H9 (cell line): ENCODE results near the gene ERP27. TPM values are rescaled to one million over a fixed set of nuclear protein-coding genes. Genes with fewer than 3 reads are reported as not detected.

Source experiments
- DNase-seq: peaks from one replicate; pipeline ENCODE4 v3.0.0-alpha.2; 2017
- H2AFZ ChIP-seq: one replicate; pipeline ENCODE4 v1.6.1; 2013; ENCODE audit warnings: mild to moderate bottlenecking, low read length, control low read depth, moderate library complexity
- H2AK5ac ChIP-seq: 2 replicates; pipeline ENCODE4 v1.6.1; 2013; ENCODE audit warnings: low read length, control low read depth, mixed read lengths; ENCODE audit not compliant: insufficient read length
- H2BK120ac ChIP-seq: one replicate; pipeline ENCODE4 v1.6.1; 2013; ENCODE audit warnings: low read depth, mild to moderate bottlenecking, low read length, control low read depth, inconsistent platforms; ENCODE audit not compliant: poor library complexity, severe bottlenecking
- H2BK12ac ChIP-seq: 2 replicates; pipeline ENCODE4 v1.6.1; 2013; ENCODE audit warnings: low read length, control low read depth, mixed read lengths, low read depth; ENCODE audit not compliant: insufficient read length
- H2BK15ac ChIP-seq: 2 replicates; pipeline ENCODE4 v1.6.1; 2013; ENCODE audit warnings: low read depth, low read length, control low read depth
- H2BK20ac ChIP-seq: one replicate; pipeline ENCODE4 v1.6.1; 2013; ENCODE audit warnings: low read depth, mild to moderate bottlenecking, low read length, control low read depth, inconsistent platforms; ENCODE audit not compliant: poor library complexity, severe bottlenecking
- H2BK5ac ChIP-seq: 2 replicates; pipeline ENCODE4 v1.6.1; 2013; ENCODE audit warnings: low read length, control low read depth, mixed read lengths; ENCODE audit not compliant: insufficient read length
- H3K14ac ChIP-seq: 2 replicates; pipeline ENCODE4 v1.6.1; 2013; ENCODE audit warnings: low read length, control low read depth; ENCODE audit not compliant: insufficient read depth
- H3K18ac ChIP-seq: 2 replicates; pipeline ENCODE4 v1.6.1; 2013; ENCODE audit warnings: low read depth, mild to moderate bottlenecking, mixed read lengths, low read length, control low read depth; ENCODE audit not compliant: insufficient read length
- H3K23ac ChIP-seq: 2 replicates; pipeline ENCODE4 v1.6.1; 2013; ENCODE audit warnings: low read length, control low read depth, mixed read lengths, low read depth; ENCODE audit not compliant: insufficient read length
- H3K23me2 ChIP-seq: 2 replicates; pipeline ENCODE4 v1.6.1; 2013; ENCODE audit warnings: low read depth, mild to moderate bottlenecking, mixed read lengths, low read length, control low read depth; ENCODE audit not compliant: insufficient read length, poor library complexity, severe bottlenecking
- H3K27ac ChIP-seq: 2 replicates; pipeline ENCODE4 v1.5.1; 2013; ENCODE audit warnings: low read length, control low read depth, mixed read lengths, low read depth; ENCODE audit not compliant: insufficient read length
- H3K27me3 ChIP-seq: 2 replicates; pipeline ENCODE4 v1.6.1; 2013; ENCODE audit warnings: low read length, control low read depth, inconsistent platforms; ENCODE audit not compliant: insufficient read depth
- H3K4ac ChIP-seq: 2 replicates; pipeline ENCODE4 v1.6.1; 2013; ENCODE audit warnings: low read depth, mild to moderate bottlenecking, control low read depth, inconsistent platforms, low read length, moderate library complexity
- H3K4me1 ChIP-seq: 2 replicates; pipeline ENCODE4 v1.6.1; 2013; ENCODE audit warnings: low read length, control low read depth, inconsistent platforms; ENCODE audit not compliant: insufficient read depth
- H3K4me2 ChIP-seq: 2 replicates; pipeline ENCODE4 v1.6.1; 2013; ENCODE audit warnings: low read length, control low read depth, mixed read lengths; ENCODE audit not compliant: insufficient read length, insufficient read depth
- H3K56ac ChIP-seq: 2 replicates; pipeline ENCODE4 v1.6.1; 2013; ENCODE audit warnings: low read depth, mild to moderate bottlenecking, mixed read lengths, low read length, control low read depth; ENCODE audit not compliant: insufficient read length
- H3K79me1 ChIP-seq: 2 replicates; pipeline ENCODE4 v1.6.1; 2013; ENCODE audit warnings: low read depth, mild to moderate bottlenecking, moderate library complexity, low read length, control low read depth, inconsistent platforms; ENCODE audit not compliant: insufficient read depth, poor library complexity, severe bottlenecking
- H3K79me2 ChIP-seq: 2 replicates; pipeline ENCODE4 v1.6.1; 2013; ENCODE audit warnings: low read length, control low read depth, inconsistent platforms; ENCODE audit not compliant: insufficient read depth
- H3K9ac ChIP-seq: 2 replicates; pipeline ENCODE4 v1.6.1; 2013; ENCODE audit warnings: low read length, control low read depth, mixed read lengths; ENCODE audit not compliant: insufficient read length; ENCODE audit errors: extremely low read depth
- H3K9me3 ChIP-seq: one replicate; pipeline ENCODE4 v1.6.1; 2013; ENCODE audit warnings: low read depth, low read length, inconsistent platforms; ENCODE audit not compliant: control insufficient read depth
- H3T11ph ChIP-seq: one replicate; pipeline ENCODE4 v1.6.1; 2013; ENCODE audit warnings: mild to moderate bottlenecking, low read length, control low read depth, inconsistent platforms
- H4K20me1 ChIP-seq: one replicate; pipeline ENCODE4 v1.6.1; 2013; ENCODE audit not compliant: control insufficient read depth, insufficient read length, insufficient read depth
- H4K5ac ChIP-seq: 2 replicates; pipeline ENCODE4 v1.6.1; 2013; ENCODE audit warnings: low read depth, mild to moderate bottlenecking, mixed read lengths, low read length, control low read depth; ENCODE audit not compliant: insufficient read length
- H4K8ac ChIP-seq: replicated peaks from 2 replicates; pipeline ENCODE4 v1.6.1; 2013; ENCODE audit warnings: low read length, control low read depth, mixed read lengths, low read depth; ENCODE audit not compliant: insufficient read length
- H4K91ac ChIP-seq: 2 replicates; pipeline ENCODE4 v1.6.1; 2013; ENCODE audit warnings: low read depth, mild to moderate bottlenecking, moderate library complexity, mixed read lengths, low read length, control low read depth; ENCODE audit not compliant: insufficient read length
- H3K27ac Mint-ChIP-seq, 3 experiments: 2 replicates in 2 of 3; 3 replicates in 1 of 3; pipeline ENCODE4 v1.8.0; 2020 to 2021; ENCODE audit warnings: mixed read lengths in 3 of 3, mild to moderate bottlenecking in 1 of 3, moderate library complexity in 1 of 3
- H3K27me3 Mint-ChIP-seq: 2 replicates; pipeline ENCODE4 v1.8.0; 2021; ENCODE audit warnings: low read depth, mild to moderate bottlenecking, moderate library complexity, mixed read lengths
- H3K36me3 Mint-ChIP-seq, 3 experiments: 2 replicates in 2 of 3; 3 replicates in 1 of 3; pipeline ENCODE4 v1.8.0; 2020 to 2021; ENCODE audit warnings: low read depth in 3 of 3, mixed read lengths in 3 of 3; ENCODE audit not compliant: insufficient read depth in 1 of 3
- H3K4me1 Mint-ChIP-seq, 2 experiments: 2 replicates each; pipeline ENCODE4 v1.8.0; 2020; ENCODE audit warnings: mixed read lengths in 2 of 2
- H3K4me3 Mint-ChIP-seq, 2 experiments: 2 replicates in 1 of 2; 3 replicates in 1 of 2; pipeline ENCODE4 v1.8.0; 2020 to 2021; ENCODE audit warnings: mild to moderate bottlenecking in 2 of 2, mixed read lengths in 2 of 2, moderate library complexity in 1 of 2
- H3K9me3 Mint-ChIP-seq, 2 experiments: 2 replicates in 1 of 2; 3 replicates in 1 of 2; pipeline ENCODE4 v1.8.0; 2020; ENCODE audit warnings: mild to moderate bottlenecking in 2 of 2, mixed read lengths in 2 of 2, moderate library complexity in 1 of 2
- WGBS: extraction: QIAGEN DNeasy Blood & Tissue Kit; methylation state at CpG from one replicate; pipeline ENCODE4 v1.1.7; 2013; ENCODE audit warnings: missing lambda C conversion rate, low lambda C conversion rate, mixed read lengths; ENCODE audit not compliant: insufficient read length; ENCODE audit errors: extremely low coverage; 5-methylcytosine and 5-hydroxymethylcytosine counted together
- total RNA-seq: library from RNA; stranded (reverse); gene quantifications from 2 replicates; pipeline ENCODE4 v1.2.1, GENCODE V29; 2021
- TF ChIP-seq, protein P1 (sequence below): fragments of 200-600 bp; sonication (generic); conservative IDR thresholded peaks from 3 replicates; pipeline ENCODE4 v1.8.0; 2021; ENCODE audit warnings: antibody characterized with exemption, mild to moderate bottlenecking

ERP27 gene
- total RNA-seq, 1 experiment from 2014 or later: not detected

DNA sequence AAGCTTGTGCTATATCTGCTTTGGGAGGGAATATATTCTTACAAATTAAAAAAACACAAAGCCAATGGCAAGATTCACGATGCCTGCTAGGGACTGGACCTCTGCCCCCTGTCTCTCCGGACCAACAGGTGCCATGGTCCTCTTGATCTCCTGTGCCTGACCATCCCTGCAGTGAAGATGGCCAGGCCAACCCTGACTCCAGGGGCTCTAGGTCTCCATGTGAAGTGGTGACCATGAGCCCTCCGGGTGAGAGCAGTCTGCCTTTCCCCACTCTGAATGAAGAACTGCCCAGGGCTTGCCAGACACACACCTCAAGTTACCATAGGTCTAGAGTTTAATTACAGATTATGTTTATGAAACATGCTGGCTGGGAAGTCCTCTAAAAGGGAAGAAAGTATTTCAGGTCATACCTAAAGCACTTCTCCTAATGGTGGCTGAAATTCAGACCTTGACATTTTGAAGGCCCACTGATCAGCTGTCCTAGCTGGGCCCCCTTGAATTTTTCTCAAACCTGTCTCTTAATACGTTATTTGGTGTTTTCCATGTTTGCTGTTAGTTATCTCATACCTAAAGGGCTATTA is 21.7 kb upstream of the ERP27 start:
- H3K36me3 Mint-ChIP-seq: no peaks in the 10 kb centered on the region
- Histone ChIP-seq H3K4me2 (no peak overlapping the region), H3K27me3 (no peaks in the 10 kb centered on the region), H3K18ac (no peak overlapping the region), H2BK12ac (no peak overlapping the region), H3K4me1 (peaks cover 8% of the 10 kb centered on the region), H4K20me1 (no peaks in the 10 kb centered on the region), H2AK5ac (no peak overlapping the region), H2BK20ac (no peak overlapping the region), H3K79me1 (no peaks in the 10 kb centered on the region), H3K4ac (no peak overlapping the region), H2BK15ac (no peak overlapping the region), H3T11ph (no peak overlapping the region), H3K27ac (no peak overlapping the region), H4K5ac (no peak overlapping the region), H4K8ac (no peak overlapping the region), H3K56ac (no peak overlapping the region), H3K23ac (no peak overlapping the region), H3K14ac (no peak overlapping the region; the same call in 1 of the 2 replicates), H2AFZ (no peak overlapping the region), H2BK120ac (no peak overlapping the region), H3K9me3 (no peaks in the 10 kb centered on the region), H3K79me2 (no peaks in the 10 kb centered on the region), H2BK5ac (no peak overlapping the region), H3K9ac (no peak overlapping the region), H4K91ac (no peak overlapping the region), H3K23me2 (no peaks in the 10 kb centered on the region)
- no peak overlapping the region for H3K4me3 Mint-ChIP-seq
- DNase-seq: no peak
- H3K27me3 Mint-ChIP-seq: no peaks in the 10 kb centered on the region
- no peaks in the 10 kb centered on the region for H3K9me3 Mint-ChIP-seq
- H3K4me1 Mint-ChIP-seq: peaks cover 12 to 13% of the 10 kb centered on the region in 2 experiments
- TF ChIP-seq, protein P1, sequence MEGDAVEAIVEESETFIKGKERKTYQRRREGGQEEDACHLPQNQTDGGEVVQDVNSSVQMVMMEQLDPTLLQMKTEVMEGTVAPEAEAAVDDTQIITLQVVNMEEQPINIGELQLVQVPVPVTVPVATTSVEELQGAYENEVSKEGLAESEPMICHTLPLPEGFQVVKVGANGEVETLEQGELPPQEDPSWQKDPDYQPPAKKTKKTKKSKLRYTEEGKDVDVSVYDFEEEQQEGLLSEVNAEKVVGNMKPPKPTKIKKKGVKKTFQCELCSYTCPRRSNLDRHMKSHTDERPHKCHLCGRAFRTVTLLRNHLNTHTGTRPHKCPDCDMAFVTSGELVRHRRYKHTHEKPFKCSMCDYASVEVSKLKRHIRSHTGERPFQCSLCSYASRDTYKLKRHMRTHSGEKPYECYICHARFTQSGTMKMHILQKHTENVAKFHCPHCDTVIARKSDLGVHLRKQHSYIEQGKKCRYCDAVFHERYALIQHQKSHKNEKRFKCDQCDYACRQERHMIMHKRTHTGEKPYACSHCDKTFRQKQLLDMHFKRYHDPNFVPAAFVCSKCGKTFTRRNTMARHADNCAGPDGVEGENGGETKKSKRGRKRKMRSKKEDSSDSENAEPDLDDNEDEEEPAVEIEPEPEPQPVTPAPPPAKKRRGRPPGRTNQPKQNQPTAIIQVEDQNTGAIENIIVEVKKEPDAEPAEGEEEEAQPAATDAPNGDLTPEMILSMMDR: no peak
- no peak overlapping the region for H3K27ac Mint-ChIP-seq
- whole genome bisulfite sequencing: no CpG with 5 or more reads among the region's 4 CpGs
